ENCODE results near the gene NOC3L.

The NOC3L gene

GRCh38 chr10:94334857-94335256 lies 27.9 kb downstream of the NOC3L start:
- no peaks in the 10 kb centered on the region for H3K4me1 Mint-ChIP-seq
- no peak for ATAC-seq
- no peak overlapping the region for H3K4me3 Mint-ChIP-seq
- H3K36me3 Mint-ChIP-seq, result peaks cover 100% of the 10 kb centered on the region
- no peak for DNase-seq (ENCODE audit: low spot score in 2 of 2)
- H3K27ac Mint-ChIP-seq, result no peak overlapping the region
- H3K9me3 Mint-ChIP-seq, result no peaks in the 10 kb centered on the region

- H3K4me1 Mint-ChIP-seq, result no peaks in the 10 kb centered on the region
- no peak for DNase-seq (ENCODE audit: low spot score in 2 of 2)
- no peak overlapping the region for H3K4me3 Mint-ChIP-seq
- ATAC-seq, result no peak
- no peak overlapping the region for H3K27ac Mint-ChIP-seq
- peaks cover 100% of the 10 kb centered on the region for H3K36me3 Mint-ChIP-seq
- no peaks in the 10 kb centered on the region for H3K9me3 Mint-ChIP-seq
Observed at GRCh38 chr10:94333051-94333450, 29.7 kb downstream of the NOC3L start.

- DNase-seq (ENCODE audit: low spot score in 2 of 2) (no peak), ATAC-seq (no peak)
- Mint-ChIP-seq H3K4me1 (no peaks in the 10 kb centered on the region), H3K36me3 (peaks cover 86% of the 10 kb centered on the region), H3K9me3 (no peaks in the 10 kb centered on the region), H3K27ac (no peak overlapping the region), H3K4me3 (no peak overlapping the region)
Observed at GRCh38 chr10:94328613-94329012, 34.1 kb downstream of the NOC3L start.

GRCh38 chr10:94327649-94328048 lies 35.1 kb downstream of the NOC3L start:
- Mint-ChIP-seq H3K36me3 (peaks cover 86% of the 10 kb centered on the region), H3K4me1 (no peaks in the 10 kb centered on the region)
- ATAC-seq, result no peak

GRCh38 chr10:94324609-94325233 lies 38.0 kb downstream of the NOC3L start:
- Mint-ChIP-seq H3K4me1 (no peaks in the 10 kb centered on the region), H3K36me3 (peaks cover 70% of the 10 kb centered on the region), H3K9me3 (no peaks in the 10 kb centered on the region), H3K4me3 (no peak overlapping the region), H3K27ac (peak overlapping the region; percentile 40)
- DNase-seq (ENCODE audit: low spot score in 2 of 2) (no peak), ATAC-seq (peak; percentile 43)

More at GRCh38 chr10:94327649-94328048, 35.1 kb downstream of the NOC3L start:
- H3K4me3 Mint-ChIP-seq, result no peak overlapping the region
- no peak for DNase-seq (ENCODE audit: low spot score in 2 of 2)
- H3K9me3 Mint-ChIP-seq, result no peaks in the 10 kb centered on the region
- peak overlapping the region; percentile 32 for H3K27ac Mint-ChIP-seq

GRCh38 chr10:94320285-94320914 lies 42.3 kb downstream of the NOC3L start:
- DNase-seq (ENCODE audit: low spot score in 2 of 2), result peak; percentile 44 to 70
- Mint-ChIP-seq H3K4me1 (no peaks in the 10 kb centered on the region), H3K4me3 (no peak overlapping the region), H3K9me3 (no peaks in the 10 kb centered on the region), H3K36me3 (peaks cover 31% of the 10 kb centered on the region), H3K27ac (no peak overlapping the region)
- ATAC-seq, result peak; percentile 53

- Mint-ChIP-seq H3K4me3 (no peak overlapping the region), H3K4me1 (no peaks in the 10 kb centered on the region), H3K27ac (no peak overlapping the region), H3K9me3 (no peaks in the 10 kb centered on the region), H3K36me3 (peaks cover 3% of the 10 kb centered on the region)
- ATAC-seq (no peak), DNase-seq (ENCODE audit: low spot score in 2 of 2) (no peak)
Observed at GRCh38 chr10:94316560-94316959, 46.2 kb downstream of the NOC3L start.

GRCh38 chr10:94315975-94316464 lies 46.7 kb downstream of the NOC3L start:
- no peak for DNase-seq (ENCODE audit: low spot score in 2 of 2)
- H3K4me3 Mint-ChIP-seq, result no peak overlapping the region
- ATAC-seq, result no peak
- H3K27ac Mint-ChIP-seq, result no peak overlapping the region
- H3K9me3 Mint-ChIP-seq, result no peaks in the 10 kb centered on the region
- no peaks in the 10 kb centered on the region for H3K36me3 Mint-ChIP-seq
- H3K4me1 Mint-ChIP-seq, result no peaks in the 10 kb centered on the region

- no peaks in the 10 kb centered on the region for H3K4me1 Mint-ChIP-seq
- H3K4me3 Mint-ChIP-seq, result no peak overlapping the region
- no peaks in the 10 kb centered on the region for H3K9me3 Mint-ChIP-seq
- H3K27ac Mint-ChIP-seq, result no peak overlapping the region
- no peaks in the 10 kb centered on the region for H3K36me3 Mint-ChIP-seq
- no peak for ATAC-seq
- DNase-seq (ENCODE audit: low spot score in 2 of 2), result no peak
Observed at GRCh38 chr10:94315024-94315451, 47.7 kb downstream of the NOC3L start.

GRCh38 chr10:94310369-94310768 lies 52.4 kb downstream of the NOC3L start:
- no peak for DNase-seq (ENCODE audit: low spot score in 2 of 2)
- Mint-ChIP-seq H3K9me3 (no peaks in the 10 kb centered on the region), H3K4me1 (no peaks in the 10 kb centered on the region), H3K27ac (no peak overlapping the region), H3K36me3 (no peaks in the 10 kb centered on the region), H3K4me3 (no peak overlapping the region)
- ATAC-seq, result no peak

- ATAC-seq, result no peak
- Mint-ChIP-seq H3K36me3 (no peaks in the 10 kb centered on the region), H3K4me3 (no peak overlapping the region), H3K4me1 (no peaks in the 10 kb centered on the region), H3K9me3 (no peaks in the 10 kb centered on the region), H3K27ac (no peak overlapping the region)
- DNase-seq (ENCODE audit: low spot score in 2 of 2), result no peak
Observed at GRCh38 chr10:94308866-94309265, 53.9 kb downstream of the NOC3L start.

- ATAC-seq (no peak), DNase-seq (ENCODE audit: low spot score in 2 of 2) (no peak)
- Mint-ChIP-seq H3K27ac (no peak overlapping the region), H3K9me3 (no peaks in the 10 kb centered on the region), H3K36me3 (no peaks in the 10 kb centered on the region), H3K4me3 (no peak overlapping the region), H3K4me1 (no peaks in the 10 kb centered on the region)
Observed at GRCh38 chr10:94307046-94307615, 55.6 kb downstream of the NOC3L start.

GRCh38 chr10:94303929-94304328 lies 58.8 kb downstream of the NOC3L start:
- no peaks in the 10 kb centered on the region for H3K9me3 Mint-ChIP-seq
- no peak for DNase-seq (ENCODE audit: low spot score in 2 of 2)
- no peak overlapping the region for H3K4me3 Mint-ChIP-seq
- no peaks in the 10 kb centered on the region for H3K36me3 Mint-ChIP-seq
- H3K27ac Mint-ChIP-seq, result no peak overlapping the region
- ATAC-seq, result no peak
- H3K4me1 Mint-ChIP-seq, result peaks cover 12% of the 10 kb centered on the region

GRCh38 chr10:94300042-94300441 lies 62.7 kb downstream of the NOC3L start:
- H3K36me3 Mint-ChIP-seq, result no peaks in the 10 kb centered on the region
- no peaks in the 10 kb centered on the region for H3K9me3 Mint-ChIP-seq
- no peak overlapping the region for H3K4me3 Mint-ChIP-seq
- no peak overlapping the region for H3K27ac Mint-ChIP-seq
- peaks cover 12% of the 10 kb centered on the region for H3K4me1 Mint-ChIP-seq
- ATAC-seq, result no peak
- DNase-seq (ENCODE audit: low spot score in 2 of 2), result no peak

- H3K9me3 Mint-ChIP-seq, result no peaks in the 10 kb centered on the region
- ATAC-seq (peak; percentile 71), DNase-seq (ENCODE audit: low spot score in 2 of 2) (no peak)
- H3K36me3 Mint-ChIP-seq, result no peaks in the 10 kb centered on the region
- peaks cover 12% of the 10 kb centered on the region for H3K4me1 Mint-ChIP-seq
- H3K27ac Mint-ChIP-seq, result peak overlapping the region; percentile 4
- no peak overlapping the region for H3K4me3 Mint-ChIP-seq
Observed at GRCh38 chr10:94299417-94299816, 63.3 kb downstream of the NOC3L start.

- H3K36me3 Mint-ChIP-seq, result no peaks in the 10 kb centered on the region
- H3K27ac Mint-ChIP-seq, result no peak overlapping the region
Observed at GRCh38 chr10:94294168-94294567, 68.6 kb downstream of the NOC3L start.

More at GRCh38 chr10:94294168-94294567, 68.6 kb downstream of the NOC3L start:
- DNase-seq (ENCODE audit: low spot score in 2 of 2) (no peak), ATAC-seq (no peak)
- Mint-ChIP-seq H3K4me1 (peaks cover 2% of the 10 kb centered on the region), H3K9me3 (no peaks in the 10 kb centered on the region), H3K4me3 (no peak overlapping the region)

All from stimulated activated effector memory CD8-positive, alpha-beta T cell treated with anti-CD3 and anti-CD28 coated beads, Interleukin-12 subunit alpha, Interleukin-12 subunit beta, amount 100 ng/mL, for 72 hours (primary cell).